Measurements from ENCODE around the gene UBE2S. TPM values are rescaled to one million over a fixed set of nuclear protein-coding genes. Genes with fewer than 3 reads are reported as not detected.

The UBE2S gene
- total and polyA plus RNA-seq, 2 of the 8 experiments (the other 6 are each of a cell fraction or from before 2014, with no cell fraction given): 398 to 530 TPM

DNA sequence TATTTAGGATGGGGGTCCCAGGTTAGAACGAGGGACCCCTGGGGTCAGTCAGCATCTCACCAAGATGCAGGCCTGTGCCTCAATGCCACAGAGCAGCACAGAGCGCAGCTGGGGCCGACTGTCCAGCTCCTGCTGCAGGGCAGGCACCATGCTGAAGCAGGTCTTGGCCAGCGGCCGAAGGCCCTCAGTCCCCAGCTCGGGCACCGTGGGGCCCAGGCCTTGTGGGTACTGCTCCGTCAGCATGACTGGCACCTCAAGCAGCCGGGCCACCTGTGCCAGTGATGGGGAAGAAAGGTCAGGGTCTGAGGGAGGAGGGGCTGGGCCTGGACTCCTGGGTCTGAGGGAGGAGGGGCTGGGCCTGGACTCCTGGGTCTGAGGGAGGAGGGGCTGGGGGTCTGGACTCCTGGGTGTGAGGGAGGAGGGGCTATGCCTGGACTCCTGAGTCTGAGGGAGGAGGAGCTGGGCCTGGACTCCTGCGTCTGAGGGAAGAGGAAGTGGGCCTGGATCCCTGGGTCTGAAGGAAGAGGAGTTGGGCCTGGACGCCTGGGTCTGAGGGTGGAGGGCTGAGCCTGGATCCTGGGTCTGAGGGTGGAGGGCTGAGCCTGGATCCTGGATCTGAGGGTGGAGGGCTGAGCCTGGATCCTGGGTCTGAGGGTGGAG, 48.1 kb upstream of the UBE2S start:
- DNase-seq (ENCODE audit: low read depth in 1 of 2, low spot score in 2 of 2): no peak
- peaks cover 6% of the 10 kb centered on the region; the same call in 1 of the 2 replicates for H3K23me2 ChIP-seq (ENCODE audit: low read depth, low read length)
- H4K91ac ChIP-seq (replicated peaks; ENCODE audit: insufficient read length, low read length): no peak overlapping the region
- no peak overlapping the region for H3K4me3 ChIP-seq (ENCODE audit: extremely low read depth in 1 of 4, insufficient read depth in 2 of 4, low read depth in 3 of 4, low read length in 4 of 4)
- no peak overlapping the region for H4K8ac ChIP-seq (ENCODE audit: extremely low read depth, insufficient read depth, low read length)
- peaks cover 0 to 11% (median 4%) of the 10 kb centered on the region in 4 experiments; a peak in 5 of 7 replicates for H3K4me1 ChIP-seq (replicated peaks in 1 of 4; ENCODE audit: control insufficient read depth in 3 of 4, insufficient read depth in 4 of 4, low read length in 3 of 4)
- H2BK20ac ChIP-seq (ENCODE audit: low read length): no peak overlapping the region
- no peak overlapping the region for H2AFZ ChIP-seq (ENCODE audit: low read length)
- no peak overlapping the region for H3K4me2 ChIP-seq (ENCODE audit: insufficient read depth in 1 of 2, low read depth in 2 of 2, low read length in 2 of 2)
- peaks cover 2 to 8% of the 10 kb centered on the region in 2 experiments for H4K20me1 ChIP-seq (replicated peaks in 1 of 2; ENCODE audit: control insufficient read depth in 1 of 2, insufficient read depth in 2 of 2, low read length in 2 of 2)
- H4K5ac ChIP-seq (ENCODE audit: insufficient read length, low read depth, low read length): no peak overlapping the region
- H2BK12ac ChIP-seq (ENCODE audit: low read depth, low read length): no peak overlapping the region
- peaks cover 0 to 13% of the 10 kb centered on the region in 2 experiments; a peak in 2 of 4 replicates for H3K79me2 ChIP-seq (ENCODE audit: control insufficient read depth in 1 of 2, insufficient read depth in 2 of 2, low read length in 2 of 2)
- no peak overlapping the region for H3K18ac ChIP-seq (ENCODE audit: extremely low read depth, low read length)
- H3K9me3 ChIP-seq (ENCODE audit: insufficient read depth in 2 of 2, low read depth in 1 of 2, low read length in 1 of 2): no peaks in the 10 kb centered on the region
- H3K27me3 ChIP-seq (replicated peaks in 1 of 4; ENCODE audit: control insufficient read depth in 3 of 4, extremely low read depth in 1 of 4, insufficient read depth in 3 of 4, low read length in 3 of 4): peaks cover 10 to 18% (median 17%) of the 10 kb centered on the region in 4 experiments
- H3K27ac ChIP-seq (ENCODE audit: low read depth, low read length): no peak overlapping the region
- H3K14ac ChIP-seq (ENCODE audit: insufficient read length): no peak overlapping the region
- no peak overlapping the region for H3K56ac ChIP-seq (replicated peaks; ENCODE audit: insufficient read length, low read depth, low read length)
- POLR2A ChIA-PET (ENCODE audit: partially characterized antibody): interaction anchor here (0.7 kb wide), 1 partner anchor 25 kb away, joined by 3 read pairs; no protein-coding TSS in a partner anchor
- H2BK15ac ChIP-seq (ENCODE audit: low read length): no peak overlapping the region
- no peak overlapping the region for H2BK5ac ChIP-seq (ENCODE audit: low read depth, low read length)
- H2BK120ac ChIP-seq (replicated peaks; ENCODE audit: low read depth, low read length): no peak overlapping the region
- CTCF ChIA-PET (ENCODE audit: partially characterized antibody): interaction anchor here (1.5 kb wide), 1 partner anchor 9 kb away, joined by 5 read pairs; no protein-coding TSS in a partner anchor
- WGBS, 2 experiments (ENCODE audit: extremely low coverage in 1 of 2, insufficient coverage in 1 of 2, insufficient read length in 1 of 2, insufficient replicate concordance in 2 of 2, low coverage in 1 of 2, low lambda C conversion rate in 2 of 2, missing lambda C conversion rate in 1 of 2): 89% methylated on average over 11 of the region's 11 CpGs; no CpG with 5 or more reads in 1 of the 2 experiments
- TF ChIP-seq POU5F1 (IDR thresholded peaks at IDR 0.05; ENCODE audit: low read depth, low read length) (no peak), TBP (IDR thresholded peaks at IDR 0.05; ENCODE audit: low read depth, low read length) (no peak), CEBPB (IDR thresholded peaks at IDR 0.05; ENCODE audit: low read depth, low read length) (no peak), MAX (IDR thresholded peaks at IDR 0.05) (no peak), BACH1 (IDR thresholded peaks at IDR 0.05; ENCODE audit: low read length) (no peak), GABPA (IDR thresholded peaks at IDR 0.05; ENCODE audit: borderline replicate concordance, insufficient read depth, low read length) (no peak), CHD1 (IDR thresholded peaks at IDR 0.05; ENCODE audit: low read depth, low read length) (no peak), CTBP2 (IDR thresholded peaks at IDR 0.05; ENCODE audit: borderline replicate concordance, insufficient read depth, insufficient read length, low read length) (no peak), EGR1 (IDR thresholded peaks at IDR 0.05; ENCODE audit: borderline replicate concordance, low read depth, low read length) (no peak), GTF2F1 (IDR thresholded peaks at IDR 0.05; ENCODE audit: borderline replicate concordance, low read depth, low read length) (no peak), TCF12 (IDR thresholded peaks at IDR 0.05; ENCODE audit: low read depth, low read length) (no peak), JUN (IDR thresholded peaks at IDR 0.05; ENCODE audit: low read depth, low read length) (no peak), RBBP5 (IDR thresholded peaks at IDR 0.05; ENCODE audit: borderline replicate concordance, low read depth, low read length) (no peak)
- no peak overlapping the region for H3K4ac ChIP-seq (replicated peaks; ENCODE audit: insufficient read length, low read depth, low read length)
- no peak overlapping the region for H3K23ac ChIP-seq (ENCODE audit: insufficient read length)
- FAIRE-seq: no peak
- H3K79me1 ChIP-seq (ENCODE audit: low read depth, low read length): peaks cover 13% of the 10 kb centered on the region
- no peak overlapping the region for H3K9ac ChIP-seq (replicated peaks in 1 of 4; ENCODE audit: extremely low read depth in 1 of 4, low read depth in 3 of 4, low read length in 3 of 4)
- peaks cover 0 to 5% (median 0%) of the 10 kb centered on the region in 4 experiments; a peak in 2 of 8 replicates for H3K36me3 ChIP-seq (ENCODE audit: control insufficient read depth in 2 of 4, insufficient read depth in 4 of 4, low read length in 3 of 4)
- no peak overlapping the region for H2AK5ac ChIP-seq (ENCODE audit: low read depth, low read length)

All from H1 (cell line).